ENCODE results near the gene CIB4.

CIB4 gene

GRCh38 chr2:26644188-26644835, 3.1 kb upstream of the CIB4 start:
- no peak for DNase-seq (ENCODE audit: low read depth in 2 of 2, low spot score in 1 of 2)

GRCh38 chr2:26642429-26642828, 1.3 kb upstream of the CIB4 start:
- no peak for DNase-seq (ENCODE audit: low read depth in 2 of 2, low spot score in 1 of 2)

- DNase-seq (ENCODE audit: low read depth in 2 of 2, low spot score in 1 of 2): no peak
Measured at GRCh38 chr2:26640331-26640745, 828 bp downstream of the CIB4 start.

- no peak for DNase-seq (ENCODE audit: low read depth in 2 of 2, low spot score in 1 of 2)
Measured at GRCh38 chr2:26639685-26640243, 1.4 kb downstream of the CIB4 start.

GRCh38 chr2:26637811-26638310, 3.3 kb downstream of the CIB4 start:
- DNase-seq (ENCODE audit: low read depth in 2 of 2, low spot score in 1 of 2): no peak

DNA sequence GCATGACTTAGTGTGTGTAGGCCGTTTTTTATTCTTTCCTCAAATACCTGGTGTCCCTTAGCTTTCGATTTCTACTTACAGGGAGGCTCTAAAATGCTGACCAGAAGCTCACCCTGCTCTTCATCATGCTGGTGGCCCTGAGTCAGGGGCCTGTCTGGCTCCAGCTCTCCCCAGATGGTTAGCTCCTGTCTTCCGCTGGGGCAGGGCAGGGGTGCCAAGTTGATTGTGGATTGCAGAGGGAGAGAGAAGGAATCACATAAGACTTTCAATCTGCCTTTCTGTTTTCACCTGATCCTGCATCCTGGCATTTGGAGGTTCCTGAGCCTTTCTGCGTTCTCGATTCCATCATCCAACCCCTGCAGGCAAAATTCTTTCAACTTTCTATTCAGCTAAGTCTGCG, 4.2 kb downstream of the CIB4 start:
- DNase-seq (ENCODE audit: low read depth in 2 of 2, low spot score in 1 of 2): no peak

DNA sequence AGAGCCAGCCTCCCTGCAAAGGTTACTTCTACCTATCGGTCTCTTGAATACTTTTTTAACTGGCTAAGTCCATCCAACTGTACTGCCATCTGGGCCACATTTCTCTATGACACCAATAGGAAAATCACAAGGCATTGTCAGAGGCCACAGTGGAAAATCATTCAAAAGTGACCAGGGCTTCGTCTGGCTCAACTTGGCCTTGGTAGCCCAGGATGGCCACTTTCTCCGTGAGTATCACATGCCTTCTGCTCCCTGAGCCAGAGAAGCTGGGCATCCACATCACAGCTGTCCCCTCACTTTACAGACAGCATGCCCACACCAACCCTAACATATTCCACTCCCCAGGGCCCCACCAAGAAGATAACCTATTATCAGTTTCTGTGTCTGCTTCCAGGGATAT, 5.8 kb downstream of the CIB4 start:
- DNase-seq (ENCODE audit: low read depth in 2 of 2, low spot score in 1 of 2): no peak

- DNase-seq (ENCODE audit: low read depth in 2 of 2, low spot score in 1 of 2): no peak
Measured at GRCh38 chr2:26634636-26635230, 6.4 kb downstream of the CIB4 start.

GRCh38 chr2:26633993-26634595, 7.1 kb downstream of the CIB4 start:
- no peak for DNase-seq (ENCODE audit: low read depth in 2 of 2, low spot score in 1 of 2)

DNA sequence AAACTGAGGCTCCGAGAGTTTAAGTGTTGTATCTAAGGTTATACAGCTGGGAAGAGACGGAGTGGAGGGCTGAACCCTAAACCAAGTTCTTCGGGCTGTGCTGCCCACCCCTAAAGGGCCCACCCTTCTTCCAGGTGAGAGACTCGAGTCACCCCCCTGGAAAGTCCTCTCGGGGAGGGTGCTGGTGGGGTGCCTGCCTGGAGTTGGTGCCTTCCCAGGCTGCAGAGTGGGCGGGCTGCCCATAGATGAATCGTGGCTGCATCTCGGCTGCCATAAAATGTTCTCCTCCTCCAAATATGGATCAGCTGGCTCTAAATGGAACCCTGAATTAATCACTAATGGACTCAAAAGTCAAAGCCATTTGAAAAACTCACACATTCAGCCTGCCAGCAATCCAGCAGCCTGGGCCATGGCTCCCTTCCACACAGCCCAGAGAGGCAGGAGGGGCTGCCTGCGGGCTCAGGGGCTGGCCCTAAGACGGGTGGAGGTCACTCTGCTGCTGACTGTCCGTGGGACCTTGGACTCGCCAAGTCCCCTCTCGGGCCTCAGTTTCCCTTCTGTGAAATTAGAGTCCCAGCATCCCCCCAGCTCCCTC, 7.7 kb downstream of the CIB4 start:
- DNase-seq (ENCODE audit: low read depth in 2 of 2, low spot score in 1 of 2): no peak

DNA sequence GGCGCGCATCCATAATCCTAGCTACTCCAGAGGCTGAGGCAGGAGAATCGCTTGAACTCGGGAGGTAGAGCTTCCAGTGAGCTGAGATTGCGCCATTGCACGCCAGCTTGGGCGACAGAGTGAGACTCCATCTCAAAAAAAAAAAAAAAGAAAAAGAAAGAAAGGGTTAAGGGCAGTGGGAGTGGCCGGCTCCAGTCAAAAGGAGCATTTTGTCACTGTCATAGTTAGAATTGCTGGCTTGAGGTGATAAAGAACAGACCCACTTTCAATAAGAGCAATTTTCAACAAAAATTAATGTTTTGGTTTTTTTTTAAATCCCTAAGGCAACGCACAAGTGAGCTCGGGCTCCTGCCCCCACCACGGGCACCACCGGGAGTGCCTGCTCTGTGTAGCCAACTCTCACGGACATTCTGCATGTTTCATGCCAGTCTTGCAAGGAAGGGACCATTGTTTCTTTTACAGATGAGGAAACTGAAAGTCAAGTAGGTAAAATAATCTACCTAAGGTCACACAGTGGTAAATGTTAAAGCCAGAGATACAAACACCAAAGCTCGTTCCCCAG, 8.5 kb downstream of the CIB4 start:
- no peak for DNase-seq (ENCODE audit: low read depth in 2 of 2, low spot score in 1 of 2)

DNA sequence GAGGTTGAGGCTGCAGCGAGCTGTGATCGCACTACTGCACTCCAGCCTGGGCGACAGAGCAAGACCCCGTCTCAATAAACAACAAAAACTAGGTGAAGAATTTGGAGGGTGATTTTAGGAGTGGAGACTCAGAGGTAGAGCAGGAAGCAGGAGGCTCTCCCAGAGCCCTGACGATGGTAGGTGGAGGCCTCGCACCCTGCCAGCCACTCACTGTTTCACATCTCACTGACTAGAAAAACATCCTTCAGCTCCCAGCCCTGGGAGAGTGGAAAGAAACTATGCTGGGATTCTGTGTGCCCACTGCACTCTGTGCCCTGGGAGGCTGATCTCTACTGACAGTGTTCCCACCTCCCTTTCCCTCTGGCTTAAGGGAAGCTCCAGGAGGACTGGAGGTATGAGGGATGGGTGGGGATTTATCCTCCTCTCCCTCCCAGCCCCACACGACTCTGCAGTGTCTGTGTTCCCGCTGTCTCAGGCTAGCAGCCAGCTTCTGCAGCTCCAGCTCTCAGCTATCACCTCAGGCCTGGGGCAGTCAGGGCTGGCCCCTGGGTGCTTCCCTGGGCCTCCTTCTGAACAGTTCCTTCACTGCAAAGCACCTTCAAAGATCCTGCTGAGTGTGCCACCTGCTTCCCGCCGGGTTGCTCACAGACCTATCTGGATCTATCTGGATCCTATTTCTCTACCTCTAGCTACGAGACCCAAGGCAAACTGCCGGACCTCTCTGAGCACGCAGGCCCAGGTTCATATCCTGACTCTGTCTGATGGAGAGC, 9.6 kb downstream of the CIB4 start:
- no peak for DNase-seq (ENCODE audit: low read depth in 2 of 2, low spot score in 1 of 2)

- DNase-seq (ENCODE audit: low read depth in 2 of 2, low spot score in 1 of 2): no peak
Measured at GRCh38 chr2:26630669-26631360, 10.4 kb downstream of the CIB4 start.

DNA sequence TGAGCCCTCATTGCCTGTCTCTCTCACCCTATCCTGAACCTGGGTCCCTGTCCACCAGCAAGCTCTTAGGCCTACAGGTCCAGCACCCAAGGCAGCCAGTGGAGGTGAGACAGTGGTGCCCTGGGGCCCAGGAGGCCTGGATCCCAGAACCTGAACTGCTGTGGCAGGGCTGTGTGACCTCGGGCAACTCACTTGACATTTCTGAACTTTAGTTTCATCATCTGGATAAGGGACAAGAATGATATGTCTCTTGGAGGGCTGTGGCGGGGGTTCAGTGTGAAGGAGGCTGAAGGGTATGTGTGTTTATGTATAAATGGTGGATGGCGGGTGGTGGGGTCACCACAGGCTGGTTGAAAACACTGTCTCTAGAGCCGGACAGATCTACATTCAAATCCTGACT, 10.9 kb downstream of the CIB4 start:
- no peak for DNase-seq (ENCODE audit: low read depth in 2 of 2, low spot score in 1 of 2)

DNA sequence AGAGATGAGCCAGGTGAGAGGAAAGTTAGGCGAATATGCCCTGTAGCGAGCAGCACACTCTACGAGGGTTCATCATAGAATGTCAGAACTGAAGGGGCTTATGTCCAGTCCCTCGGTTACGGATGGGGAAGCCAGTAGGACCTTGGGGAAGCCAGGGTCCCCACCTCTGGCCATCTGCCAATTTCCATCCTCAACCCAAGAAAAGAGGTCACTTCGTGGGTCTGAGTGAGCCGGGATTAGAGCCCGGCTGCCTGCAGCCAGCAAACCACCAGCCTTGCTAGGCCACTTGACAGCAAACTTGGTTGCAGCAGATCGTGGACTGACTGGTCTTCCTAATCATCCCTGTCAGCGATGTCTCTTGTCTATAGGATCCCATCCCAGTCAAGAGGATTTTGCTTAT, 11.4 kb downstream of the CIB4 start:
- DNase-seq (ENCODE audit: low read depth in 2 of 2, low spot score in 1 of 2): no peak

DNA sequence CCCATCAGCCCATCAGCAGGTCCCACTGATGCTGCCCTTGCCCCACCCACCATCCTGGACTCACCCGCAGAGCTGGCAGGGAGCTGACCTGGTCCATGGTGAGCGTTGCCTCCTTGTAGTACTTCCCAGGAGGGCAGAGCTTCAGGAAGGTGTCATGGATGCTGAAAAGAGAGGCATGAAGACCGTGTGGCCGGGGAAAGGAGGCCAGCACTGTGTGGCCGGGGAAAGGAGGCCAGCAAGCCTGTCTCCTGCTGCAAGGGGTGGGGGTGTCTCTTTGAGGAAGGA, 11.9 kb downstream of the CIB4 start:
- no peak for DNase-seq (ENCODE audit: low read depth in 2 of 2, low spot score in 1 of 2)

DNA sequence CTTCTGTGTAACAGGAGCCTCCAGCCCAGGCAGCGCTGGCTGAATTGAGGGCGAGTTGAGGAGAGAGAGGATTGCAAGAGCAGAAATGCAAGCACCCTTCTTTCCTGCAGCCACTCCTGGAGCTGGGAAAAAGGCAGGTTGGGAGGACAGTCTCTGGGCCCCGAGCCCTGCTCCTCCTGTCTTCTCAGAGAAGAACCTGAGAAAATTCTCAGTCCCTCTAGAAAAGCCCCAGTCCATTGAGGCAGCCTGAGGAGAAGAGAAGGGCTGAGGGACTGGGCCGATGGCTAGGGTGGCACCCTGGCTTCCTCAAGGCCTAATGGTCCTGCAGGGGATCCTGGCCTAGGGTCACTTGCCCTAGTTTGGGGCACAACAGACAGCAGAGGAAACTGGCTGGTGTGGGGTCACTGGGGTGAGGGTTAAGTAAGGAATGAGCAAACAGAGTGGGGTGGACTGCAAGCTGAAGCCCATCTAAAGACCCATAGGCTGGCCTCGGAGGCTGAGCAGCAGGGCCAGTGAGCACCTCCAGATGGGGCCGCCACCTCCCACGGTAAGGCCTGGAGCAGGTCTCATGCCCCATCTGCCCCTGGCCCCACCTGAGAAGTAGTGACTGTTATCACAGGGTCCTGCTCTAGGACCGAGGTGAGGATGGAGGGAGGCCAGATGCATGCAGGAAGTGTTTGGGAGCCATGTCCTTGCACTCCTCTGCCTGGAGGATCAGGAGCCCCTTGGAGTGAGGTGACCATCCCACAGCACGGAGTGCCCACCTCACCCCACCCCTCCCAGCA, 12.4 kb downstream of the CIB4 start:
- DNase-seq (ENCODE audit: low read depth in 2 of 2, low spot score in 1 of 2): no peak

GRCh38 chr2:26627350-26628105, 13.6 kb downstream of the CIB4 start:
- no peak for DNase-seq (ENCODE audit: low read depth in 2 of 2, low spot score in 1 of 2)

DNA sequence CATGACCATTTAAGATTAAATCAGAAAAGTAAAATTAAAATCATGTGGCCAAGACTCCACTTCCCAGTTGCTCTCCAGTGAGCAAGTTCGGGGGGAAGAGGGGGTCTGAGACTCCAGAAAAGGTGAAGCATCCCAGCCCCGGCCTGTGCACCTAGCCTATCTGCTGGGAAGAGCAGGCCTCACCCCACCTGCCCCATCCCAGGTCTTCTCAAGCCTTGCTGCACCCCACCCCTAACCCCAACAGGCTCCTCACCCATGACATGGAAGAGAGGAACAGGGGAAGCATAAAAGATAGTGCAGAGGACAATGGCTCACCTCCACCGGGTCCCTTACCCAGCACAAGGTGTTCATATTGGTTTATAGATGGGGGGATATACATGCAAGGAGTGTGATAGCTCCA, 14.6 kb downstream of the CIB4 start:
- DNase-seq (ENCODE audit: low read depth in 2 of 2, low spot score in 1 of 2): no peak
